ENCODE measurements around the gene PDPK1.
A peak's percentile ranks its signal among the peaks of the same experiment; 100 is the strongest.

The PDPK1 gene

DNA sequence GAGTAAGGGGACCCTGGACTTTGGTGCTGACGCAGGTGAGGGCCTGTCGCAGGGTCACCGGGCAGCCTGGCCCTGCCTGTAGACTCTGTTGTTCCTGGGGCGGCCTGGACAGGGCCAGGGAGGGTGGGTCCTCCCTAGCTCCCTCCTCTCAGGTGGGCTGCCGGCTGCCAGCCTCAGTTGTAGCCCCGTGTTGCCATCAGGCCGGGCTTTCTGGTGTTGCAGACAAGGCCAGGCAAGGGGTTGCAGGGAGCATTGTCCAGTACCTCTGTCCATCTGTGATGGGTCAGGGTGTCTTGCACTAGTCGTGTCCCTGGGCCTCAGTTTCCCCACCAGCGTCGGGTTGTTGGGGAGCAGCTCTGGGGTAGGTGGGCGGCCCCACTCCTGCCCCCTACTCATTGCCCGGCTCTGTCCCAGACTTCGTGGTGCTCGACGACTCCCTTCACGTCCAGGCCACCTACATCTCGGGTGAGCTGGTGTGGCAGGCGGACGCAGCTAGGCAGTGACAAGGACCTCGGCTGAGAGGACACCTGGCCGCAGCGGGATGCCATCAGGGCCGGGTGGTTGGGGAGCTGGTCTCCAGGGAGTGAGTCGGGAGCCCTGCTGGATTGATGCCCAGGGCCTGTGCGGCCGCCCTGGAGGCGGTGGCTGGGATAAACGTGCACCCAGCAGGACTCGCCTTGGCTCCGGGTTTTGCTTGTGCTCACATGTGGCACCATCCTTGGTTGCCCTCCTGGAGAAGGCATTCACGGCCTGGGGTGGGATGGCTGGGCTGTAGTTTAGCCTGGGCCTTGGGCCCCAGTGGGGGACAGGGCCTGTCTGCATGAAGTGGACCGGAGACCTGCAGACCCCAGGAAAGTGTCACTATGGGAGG is 8.5 kb upstream of the PDPK1 start:
- no peak overlapping the region for H3K4me3 ChIP-seq (IDR thresholded peaks at IDR 0.05; ENCODE audit: insufficient read depth, low read depth, low read length)
- H3K9ac ChIP-seq: no peak overlapping the region
- H4K20me1 ChIP-seq (ENCODE audit: insufficient read depth): no peaks in the 10 kb centered on the region
- no peaks in the 10 kb centered on the region for H3K79me2 ChIP-seq (ENCODE audit: insufficient read depth, low read depth)
- H3K27ac ChIP-seq: no peak overlapping the region
- no peak overlapping the region for H2AFZ ChIP-seq (ENCODE audit: low read depth)
- TF ChIP-seq, protein P1, sequence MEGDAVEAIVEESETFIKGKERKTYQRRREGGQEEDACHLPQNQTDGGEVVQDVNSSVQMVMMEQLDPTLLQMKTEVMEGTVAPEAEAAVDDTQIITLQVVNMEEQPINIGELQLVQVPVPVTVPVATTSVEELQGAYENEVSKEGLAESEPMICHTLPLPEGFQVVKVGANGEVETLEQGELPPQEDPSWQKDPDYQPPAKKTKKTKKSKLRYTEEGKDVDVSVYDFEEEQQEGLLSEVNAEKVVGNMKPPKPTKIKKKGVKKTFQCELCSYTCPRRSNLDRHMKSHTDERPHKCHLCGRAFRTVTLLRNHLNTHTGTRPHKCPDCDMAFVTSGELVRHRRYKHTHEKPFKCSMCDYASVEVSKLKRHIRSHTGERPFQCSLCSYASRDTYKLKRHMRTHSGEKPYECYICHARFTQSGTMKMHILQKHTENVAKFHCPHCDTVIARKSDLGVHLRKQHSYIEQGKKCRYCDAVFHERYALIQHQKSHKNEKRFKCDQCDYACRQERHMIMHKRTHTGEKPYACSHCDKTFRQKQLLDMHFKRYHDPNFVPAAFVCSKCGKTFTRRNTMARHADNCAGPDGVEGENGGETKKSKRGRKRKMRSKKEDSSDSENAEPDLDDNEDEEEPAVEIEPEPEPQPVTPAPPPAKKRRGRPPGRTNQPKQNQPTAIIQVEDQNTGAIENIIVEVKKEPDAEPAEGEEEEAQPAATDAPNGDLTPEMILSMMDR (conservative IDR thresholded peaks at IDR 0.05; ENCODE audit: low read depth, low read length): no peak
- H3K27me3 ChIP-seq (ENCODE audit: insufficient read depth, low read depth): no peaks in the 10 kb centered on the region
- H3K4me1 ChIP-seq (ENCODE audit: low read depth, poor library complexity, severe bottlenecking): peaks cover 16% of the 10 kb centered on the region
- H3K36me3 ChIP-seq (ENCODE audit: insufficient read depth): no peaks in the 10 kb centered on the region
- H3K4me2 ChIP-seq: no peak overlapping the region

DNA sequence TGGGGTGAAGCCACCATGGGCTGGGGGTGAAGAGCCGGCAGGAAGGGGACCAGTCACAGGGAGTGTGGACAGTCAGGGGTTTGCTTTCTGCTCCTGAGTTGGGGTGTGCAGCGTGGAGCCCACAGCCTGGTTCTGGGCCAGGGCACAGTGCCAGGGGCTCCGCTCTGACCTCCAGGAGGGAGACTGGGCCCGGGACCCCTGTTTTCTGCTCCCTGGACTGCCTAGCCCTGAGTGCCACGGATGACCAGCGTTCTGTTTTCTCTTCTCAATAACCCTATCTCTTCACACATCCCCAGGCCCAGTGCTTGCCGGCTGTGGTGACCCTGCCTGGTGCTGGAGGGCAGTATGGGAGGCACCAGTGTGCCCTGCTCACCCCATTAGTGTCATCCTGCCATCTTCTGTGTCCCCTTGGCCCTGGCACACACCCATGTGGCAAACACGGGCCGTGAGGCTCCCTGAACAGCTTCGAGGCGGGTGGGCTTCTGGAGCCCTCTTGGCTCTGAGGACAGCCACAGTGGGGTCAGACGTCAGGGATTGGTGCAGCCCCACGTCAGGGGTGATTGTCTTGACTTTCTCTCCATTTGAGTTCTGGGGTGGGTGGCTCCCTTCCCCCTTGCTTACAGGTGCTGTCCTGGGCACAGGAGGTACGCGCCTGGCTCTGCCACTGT is 7.7 kb upstream of the PDPK1 start:
- no peak overlapping the region for H3K4me2 ChIP-seq
- H3K27me3 ChIP-seq (ENCODE audit: insufficient read depth, low read depth): no peaks in the 10 kb centered on the region
- no peaks in the 10 kb centered on the region for H3K36me3 ChIP-seq (ENCODE audit: insufficient read depth)
- no peak overlapping the region for H3K27ac ChIP-seq
- H3K79me2 ChIP-seq (ENCODE audit: insufficient read depth, low read depth): no peaks in the 10 kb centered on the region
- no peak overlapping the region for H2AFZ ChIP-seq (ENCODE audit: low read depth)
- peaks cover 16% of the 10 kb centered on the region for H3K4me1 ChIP-seq (ENCODE audit: low read depth, poor library complexity, severe bottlenecking)
- H4K20me1 ChIP-seq (ENCODE audit: insufficient read depth): no peaks in the 10 kb centered on the region
- H3K9ac ChIP-seq: no peak overlapping the region
- H3K4me3 ChIP-seq (IDR thresholded peaks at IDR 0.05; ENCODE audit: insufficient read depth, low read depth, low read length): no peak overlapping the region
- TF ChIP-seq, protein P1 (conservative IDR thresholded peaks at IDR 0.05; ENCODE audit: low read depth, low read length): no peak

DNA sequence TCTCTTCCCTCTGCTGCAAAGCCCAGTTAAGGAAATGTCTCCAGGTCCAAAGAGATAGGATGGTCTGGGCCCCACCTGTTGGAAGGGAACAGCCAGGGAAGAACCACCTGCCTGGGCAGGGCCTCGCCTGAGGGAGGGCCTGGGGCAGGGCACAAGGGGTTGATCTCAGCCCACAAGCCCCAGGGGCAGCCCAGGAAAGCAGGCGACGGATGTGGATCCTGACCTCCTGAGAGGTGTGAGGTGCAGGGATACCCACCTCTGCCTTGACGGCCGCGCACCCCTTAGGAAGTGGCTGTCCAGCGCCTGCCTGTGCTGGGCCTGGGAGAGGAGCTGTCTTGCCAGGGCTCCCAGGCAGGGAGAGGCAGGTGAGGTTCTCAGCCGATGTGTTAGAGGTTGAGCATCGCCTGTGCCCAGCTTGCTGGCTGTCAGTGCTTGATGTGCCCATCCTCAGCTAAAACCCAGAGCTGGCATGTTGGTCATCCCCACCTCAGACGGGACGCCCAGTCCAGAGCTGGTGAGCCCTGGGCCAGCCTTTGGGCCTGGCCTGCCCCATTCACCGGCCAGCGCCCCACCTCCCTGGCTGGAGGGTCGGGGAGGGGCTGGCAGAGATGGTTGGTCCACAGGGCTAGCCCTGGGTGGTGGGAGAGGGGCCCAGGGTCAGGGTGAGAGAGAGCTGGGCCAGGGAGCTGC is 7.0 kb upstream of the PDPK1 start:
- Histone ChIP-seq H3K27ac (peak overlapping the region; percentile 41), H3K4me3 (IDR thresholded peaks at IDR 0.05; ENCODE audit: insufficient read depth, low read depth, low read length) (no peak overlapping the region), H3K4me1 (ENCODE audit: low read depth, poor library complexity, severe bottlenecking) (peaks cover 16% of the 10 kb centered on the region), H3K79me2 (ENCODE audit: insufficient read depth, low read depth) (no peaks in the 10 kb centered on the region), H2AFZ (ENCODE audit: low read depth) (peak overlapping the region; percentile 65; the same call in 1 of the 2 replicates), H3K27me3 (ENCODE audit: insufficient read depth, low read depth) (no peaks in the 10 kb centered on the region), H3K36me3 (ENCODE audit: insufficient read depth) (no peaks in the 10 kb centered on the region), H3K4me2 (peak overlapping the region; percentile 70), H3K9ac (peak overlapping the region; percentile 53; the same call in 1 of the 2 replicates), H4K20me1 (ENCODE audit: insufficient read depth) (no peaks in the 10 kb centered on the region)
- TF ChIP-seq, protein P1 (conservative IDR thresholded peaks at IDR 0.05; ENCODE audit: low read depth, low read length): no peak

DNA sequence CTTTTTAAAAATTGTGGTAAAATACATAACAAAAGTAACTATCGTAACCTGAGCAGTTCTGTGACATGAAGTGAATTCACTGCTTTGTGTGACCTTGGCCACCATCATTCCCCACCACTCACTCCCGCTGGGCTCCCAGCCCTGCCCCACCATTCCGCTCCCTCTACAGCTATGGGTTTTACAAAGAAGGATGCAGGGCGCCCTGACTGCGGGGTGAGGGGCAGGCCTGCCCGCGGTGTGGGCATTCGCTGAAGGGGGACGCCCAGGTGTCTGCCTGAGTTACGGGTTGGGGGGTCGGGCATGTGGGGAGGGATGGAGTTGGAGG is 6.5 kb upstream of the PDPK1 start, which contains the start of gene CEMP1:
Gene CEMP1 (minus strand): TSS at position 38 of the 325 bp plus-strand sequence. CDS start 335 bp downstream, outside the sequence.
- Histone ChIP-seq H2AFZ (ENCODE audit: low read depth) (peak within 1 kb of the TSS; percentile 65), H3K79me2 (ENCODE audit: insufficient read depth, low read depth) (no peaks in the 10 kb centered on the region), H3K4me3 (IDR thresholded peaks at IDR 0.05; ENCODE audit: insufficient read depth, low read depth, low read length) (no peak within 1 kb of the TSS), H3K36me3 (ENCODE audit: insufficient read depth) (no peaks in the 10 kb centered on the region), H3K4me2 (peak within 1 kb of the TSS; percentile 70), H3K9ac (peak within 1 kb of the TSS; percentile 53), H4K20me1 (ENCODE audit: insufficient read depth) (no peaks in the 10 kb centered on the region), H3K27me3 (ENCODE audit: insufficient read depth, low read depth) (no peaks in the 10 kb centered on the region), H3K4me1 (ENCODE audit: low read depth, poor library complexity, severe bottlenecking) (peaks cover 16% of the 10 kb centered on the region), H3K27ac (peak within 1 kb of the TSS; percentile 61)
- TF ChIP-seq, protein P1 (conservative IDR thresholded peaks at IDR 0.05; ENCODE audit: low read depth, low read length): no peak
